Activated CD4-positive, alpha-beta T cell treated with anti-CD3 and anti-CD28 coated beads for 1 hour (primary cell): ENCODE measurements around the gene CCDC197.
A peak's percentile ranks its signal among the peaks of the same experiment; 100 is the strongest.

Source experiments
- DNase-seq: peaks from one replicate; pipeline ENCODE4 v3.0.0-alpha.2; 2020

CCDC197 gene

DNA sequence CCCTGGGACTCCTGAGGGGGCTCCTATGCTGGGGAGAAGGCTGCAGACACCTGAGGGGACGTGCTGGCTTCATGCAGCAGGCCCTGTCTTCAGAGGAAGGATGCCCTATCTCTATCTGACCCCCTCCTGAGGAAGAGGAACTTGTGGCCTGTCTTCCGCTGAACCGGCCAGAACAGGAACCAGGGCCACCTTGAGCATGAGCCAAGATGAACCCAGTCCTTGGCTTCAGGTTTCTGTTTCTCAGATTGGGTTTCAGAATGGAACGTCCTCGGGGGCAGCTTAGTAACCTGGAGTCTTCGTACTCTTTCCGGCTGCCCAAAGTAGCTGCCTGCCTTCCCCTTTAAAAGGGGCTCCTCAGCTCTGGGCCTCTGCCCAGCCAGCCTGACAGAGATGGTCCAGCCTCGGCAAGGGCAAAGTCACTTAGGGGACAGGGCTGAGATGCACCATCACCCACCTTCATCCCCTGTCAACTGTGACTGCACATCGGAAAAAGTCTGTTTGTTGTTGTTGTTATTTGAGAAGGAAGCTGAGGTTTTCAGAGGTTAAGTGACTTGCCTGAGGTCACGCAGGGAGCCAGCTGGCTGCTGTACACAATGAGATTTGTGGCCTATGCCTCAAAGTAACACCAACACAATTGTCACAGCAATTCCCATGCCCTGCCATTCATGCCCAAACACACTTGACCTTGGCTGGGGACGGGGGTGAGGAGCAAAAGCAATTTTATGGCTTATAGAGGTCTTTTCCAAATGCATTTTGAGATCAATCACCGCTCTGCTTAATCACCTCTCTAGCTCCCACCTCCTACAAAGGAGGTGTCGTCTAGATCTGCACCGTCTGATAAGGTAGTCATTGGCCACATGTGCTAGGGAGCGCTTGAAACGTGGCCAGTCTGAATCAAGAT is 34.1 kb upstream of the CCDC197 start:
- no peak for DNase-seq

DNA sequence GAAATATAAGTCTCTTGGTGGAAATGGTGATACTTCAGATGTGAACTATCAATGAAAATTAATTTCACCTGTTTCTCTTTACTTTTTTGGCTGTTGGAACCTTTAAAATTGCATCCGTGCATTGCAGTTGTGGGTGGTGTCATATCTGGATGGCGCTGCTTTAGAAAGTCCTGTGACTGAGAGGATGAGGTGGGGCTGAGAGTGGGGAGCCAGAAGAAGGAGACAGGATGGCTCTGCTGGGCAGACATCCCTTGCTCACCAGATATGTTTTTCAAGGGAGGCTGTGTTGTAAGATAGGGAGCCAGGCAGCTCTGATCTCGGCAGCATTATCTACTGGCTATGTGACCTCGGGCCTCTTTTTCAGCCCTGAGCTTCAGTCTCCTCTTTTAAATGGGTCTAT is 33.4 kb upstream of the CCDC197 start:
- no peak for DNase-seq

DNA sequence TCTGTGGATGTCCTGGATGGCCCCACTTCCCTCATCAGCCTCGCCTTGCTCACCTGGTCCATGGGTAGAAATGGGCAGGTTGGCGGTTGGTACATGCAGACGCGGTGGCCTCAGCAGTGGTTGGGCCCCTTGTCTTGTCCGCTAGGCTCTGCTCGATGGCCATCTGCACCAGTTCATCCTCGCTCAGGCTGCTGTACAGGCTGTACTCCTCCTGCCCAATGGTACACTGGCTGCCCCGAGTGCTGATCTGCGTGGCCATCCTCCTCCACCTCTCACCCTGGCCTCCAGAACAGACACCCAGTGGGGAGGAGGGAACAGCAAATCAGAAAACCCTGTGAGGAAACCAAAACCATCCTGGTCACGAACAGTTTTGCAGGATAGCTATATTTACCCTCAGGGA is 32.8 kb upstream of the CCDC197 start:
- DNase-seq = no peak

DNA sequence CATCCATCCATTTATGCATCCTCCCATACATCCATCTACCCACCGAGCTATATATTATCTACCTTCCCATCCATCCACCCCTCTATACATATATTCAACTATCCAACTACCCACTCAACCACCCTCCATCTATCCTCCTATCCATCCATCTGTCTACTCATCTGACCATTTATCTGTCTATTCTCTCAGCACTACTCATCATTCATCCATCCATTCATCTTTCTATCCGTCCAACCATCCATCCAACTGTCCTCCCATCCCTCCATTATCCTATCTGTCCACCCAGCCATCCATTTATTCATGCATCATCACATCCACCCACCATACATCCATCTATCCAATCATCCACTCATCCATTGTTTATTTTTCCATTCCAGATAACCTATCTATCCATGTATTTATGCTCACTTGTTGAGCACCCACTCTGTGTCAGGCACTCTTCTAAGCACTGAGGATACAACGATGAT is 32.2 kb upstream of the CCDC197 start:
- DNase-seq = no peak

DNA sequence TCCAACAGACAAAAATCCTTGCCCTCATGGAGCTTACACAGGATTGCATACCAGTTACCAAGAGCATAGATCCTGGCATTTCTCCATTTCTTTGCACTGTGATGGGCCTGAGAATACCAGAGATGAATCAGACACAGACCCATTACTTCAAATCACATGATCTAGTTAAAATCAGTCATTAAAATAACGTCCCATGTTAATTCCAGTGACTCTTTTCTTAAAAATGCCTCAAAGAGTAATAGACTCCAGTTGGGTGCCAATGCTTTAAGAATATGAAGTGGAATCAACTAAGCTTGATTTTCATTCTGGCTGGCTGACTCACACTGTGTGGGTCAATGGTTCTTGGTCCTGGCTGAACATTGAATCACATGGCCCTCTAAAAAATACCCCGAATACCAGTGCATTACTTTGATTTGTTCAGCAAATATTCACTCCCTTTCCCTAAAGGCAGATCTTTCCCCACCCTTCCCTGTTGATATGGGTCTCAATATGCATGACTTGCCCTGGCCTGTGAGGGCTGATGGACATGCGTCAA is 31.7 kb upstream of the CCDC197 start:
- DNase-seq = no peak

DNA sequence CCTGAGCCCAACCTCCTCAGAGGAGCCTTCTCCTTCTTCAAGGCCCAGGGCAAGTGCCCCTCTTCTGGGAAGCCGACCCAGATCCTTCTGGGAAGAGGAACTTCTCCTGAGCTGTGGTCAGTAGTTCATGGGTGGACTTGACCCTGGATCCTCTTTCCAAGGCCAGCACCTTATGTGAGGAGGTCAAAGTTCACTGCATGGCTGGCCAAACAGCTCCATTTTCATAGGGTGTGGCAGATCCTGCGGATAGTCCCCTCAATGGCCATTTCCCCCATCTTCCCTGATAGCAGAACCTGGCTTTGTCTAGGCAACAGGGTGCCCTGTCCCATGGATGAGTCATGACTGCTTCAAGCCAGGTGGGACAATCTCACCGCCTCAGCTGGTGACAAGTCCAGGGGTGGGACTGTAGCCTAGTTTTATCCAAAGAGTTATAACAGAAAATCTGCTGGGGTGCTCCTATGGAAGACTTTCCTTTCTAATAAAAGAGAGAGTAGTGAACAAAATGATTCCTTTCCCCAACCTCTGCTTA is 31.1 kb upstream of the CCDC197 start:
- no peak for DNase-seq

DNA sequence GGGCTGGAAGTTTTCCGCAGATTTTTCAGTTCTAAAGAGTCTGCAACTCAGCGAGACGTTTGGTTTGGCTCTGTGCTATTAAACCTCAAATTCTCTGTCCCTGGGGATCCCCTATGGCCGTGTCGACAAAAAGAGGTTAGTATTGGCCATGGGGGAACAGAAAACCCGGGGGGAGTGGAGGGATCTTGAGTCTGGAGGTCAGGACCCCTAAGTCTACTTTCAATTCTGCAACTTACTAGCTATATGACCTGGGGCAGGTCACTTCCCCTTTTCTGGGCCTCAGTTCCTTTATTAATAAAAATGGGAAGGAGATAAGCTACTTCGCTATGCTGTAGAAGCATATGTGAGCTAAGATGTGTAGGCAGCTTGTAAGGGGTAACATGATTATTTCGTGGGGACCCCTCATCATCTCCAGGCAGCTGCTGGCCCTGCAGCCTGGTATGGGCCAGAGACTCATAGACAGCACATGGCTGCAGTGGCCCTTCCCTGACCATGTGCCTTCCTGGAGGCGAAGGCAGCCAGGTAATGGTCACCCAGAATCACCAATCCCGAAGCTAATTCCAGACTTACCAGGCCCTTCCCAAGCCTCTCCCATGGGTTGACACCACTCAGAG is 29.4 kb upstream of the CCDC197 start:
- no peak for DNase-seq

DNA sequence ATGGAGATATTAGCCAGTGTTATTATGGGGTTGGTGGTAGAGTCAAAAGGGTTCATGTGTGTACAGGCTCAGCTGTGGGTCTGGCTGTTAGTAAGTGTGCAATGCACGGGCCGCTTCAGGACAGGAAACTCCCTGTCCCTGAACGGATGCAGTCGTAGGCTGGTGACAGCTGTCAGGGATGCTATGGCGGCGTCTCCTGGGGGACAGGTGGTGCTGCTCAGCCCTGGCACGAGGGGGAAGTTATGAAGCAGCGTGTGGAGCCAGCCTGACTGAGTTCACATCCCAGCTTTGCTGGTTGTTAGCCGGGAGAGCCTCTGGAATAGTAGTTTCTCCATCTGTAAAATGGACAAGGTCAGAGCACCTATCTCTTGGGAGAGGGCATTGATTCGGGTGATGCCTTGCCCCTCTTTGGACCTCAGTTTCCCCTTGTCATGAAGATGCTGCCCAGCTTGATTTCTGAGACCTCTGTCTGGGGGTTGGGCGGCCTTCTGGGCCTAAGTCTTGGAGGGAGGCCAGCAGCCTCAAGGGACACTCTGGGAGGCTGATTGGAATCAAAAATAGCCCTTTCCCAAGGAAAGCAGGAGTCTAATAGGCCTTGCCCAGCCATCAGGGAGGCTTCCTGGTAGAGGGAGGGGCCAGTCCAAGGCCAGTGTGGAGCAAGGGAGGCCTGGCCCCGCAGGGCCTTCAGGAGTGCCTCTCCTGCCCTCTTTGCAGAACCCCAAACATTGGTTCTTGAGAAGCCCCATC is 27.8 kb upstream of the CCDC197 start:
- no peak for DNase-seq

DNA sequence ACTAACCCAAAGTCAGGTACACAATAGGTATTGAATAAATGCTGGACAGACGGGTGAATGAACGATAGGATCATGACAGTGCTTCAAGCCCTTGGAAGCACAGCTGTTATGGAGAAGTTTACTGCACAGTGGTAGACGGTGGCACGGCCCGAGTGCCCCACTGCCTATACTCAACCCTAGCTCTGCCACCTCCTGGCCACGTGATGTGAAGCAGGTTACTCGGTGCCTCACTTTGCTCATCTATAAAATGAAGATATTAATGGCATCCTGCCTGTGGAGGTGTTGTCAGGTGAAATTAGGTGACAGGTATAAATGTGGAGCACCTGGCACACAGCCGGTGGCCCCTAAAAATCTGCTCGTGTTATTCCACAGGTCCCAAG is 26.5 kb upstream of the CCDC197 start:
- peak; percentile 64 for DNase-seq

DNA sequence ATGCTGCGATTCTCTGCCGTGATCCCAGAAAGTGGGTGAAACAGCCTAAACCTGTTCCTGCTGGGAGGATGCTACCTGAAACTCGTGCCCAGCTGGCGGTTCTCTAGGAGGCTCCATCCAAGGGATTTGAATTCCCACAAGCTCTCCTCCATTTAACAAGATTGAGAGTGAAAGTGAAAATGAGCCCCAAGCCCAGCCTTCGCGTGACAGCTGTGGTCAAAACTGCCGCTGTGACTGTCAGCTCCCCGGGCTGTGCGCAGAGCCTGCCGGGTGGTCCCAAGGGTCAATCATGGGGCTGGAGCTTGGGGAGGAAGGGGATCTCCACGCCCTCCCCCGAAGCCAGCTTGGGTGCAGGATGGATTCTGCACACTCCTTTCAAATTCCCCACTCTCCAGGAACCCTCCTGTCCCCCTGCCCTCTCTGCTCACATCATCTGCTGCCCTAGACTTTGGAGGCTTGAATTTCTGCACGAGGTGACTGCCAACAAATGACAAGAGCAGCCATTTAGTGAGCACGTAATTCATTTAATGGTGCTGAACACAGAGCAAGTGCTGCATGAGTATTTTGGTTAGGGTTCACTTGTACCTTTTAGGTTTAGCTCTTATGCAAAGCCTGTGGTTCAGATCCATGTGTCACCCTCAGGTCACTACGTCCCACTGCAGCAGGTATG is 26.0 kb upstream of the CCDC197 start:
- DNase-seq = no peak

DNA sequence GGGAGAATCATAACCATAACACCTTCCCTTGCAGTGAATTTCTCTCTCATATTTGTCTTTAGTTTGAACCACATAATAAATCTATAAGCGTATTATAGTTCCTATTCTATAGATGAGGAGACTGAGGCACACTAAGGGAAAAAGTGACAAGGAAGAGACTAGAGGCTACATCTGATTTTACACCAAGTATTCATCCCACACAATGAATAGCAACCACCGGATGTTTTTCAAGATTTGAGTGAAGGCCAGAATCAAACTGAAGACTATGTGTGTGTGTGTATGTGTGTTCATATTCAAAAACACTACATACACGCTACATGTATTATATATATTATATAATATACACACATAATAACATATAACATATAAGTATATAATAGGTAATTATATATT is 25.5 kb upstream of the CCDC197 start:
- DNase-seq = no peak

DNA sequence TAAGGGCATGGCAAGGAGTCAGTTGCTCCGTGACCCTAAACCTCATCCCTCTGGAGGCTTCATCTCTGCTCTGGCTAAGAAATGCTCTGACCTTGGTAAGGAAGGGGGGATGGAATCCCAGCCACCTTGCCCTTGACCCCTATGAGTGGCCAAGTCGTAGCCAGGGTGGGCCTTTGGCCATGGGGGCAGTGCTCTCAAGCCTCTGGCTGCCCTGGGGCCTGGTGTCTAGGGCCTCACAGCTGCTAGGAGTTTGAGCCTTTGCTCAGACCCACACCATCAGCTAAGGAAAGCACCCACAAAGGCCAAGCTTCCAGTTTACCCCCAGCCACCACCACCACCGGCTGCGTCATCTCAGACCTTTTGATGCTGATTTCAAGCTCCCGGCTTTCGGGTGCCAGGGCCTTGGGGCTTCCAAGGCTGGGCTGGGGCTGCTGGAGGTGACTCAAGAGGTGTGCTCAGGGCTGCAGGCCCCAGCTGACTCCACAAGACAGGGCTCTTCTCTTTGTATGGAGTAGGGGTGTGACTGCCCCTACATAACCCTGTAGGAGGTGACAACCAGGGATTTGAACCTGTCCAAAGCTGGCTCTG is 24.4 kb upstream of the CCDC197 start:
- no peak for DNase-seq

DNA sequence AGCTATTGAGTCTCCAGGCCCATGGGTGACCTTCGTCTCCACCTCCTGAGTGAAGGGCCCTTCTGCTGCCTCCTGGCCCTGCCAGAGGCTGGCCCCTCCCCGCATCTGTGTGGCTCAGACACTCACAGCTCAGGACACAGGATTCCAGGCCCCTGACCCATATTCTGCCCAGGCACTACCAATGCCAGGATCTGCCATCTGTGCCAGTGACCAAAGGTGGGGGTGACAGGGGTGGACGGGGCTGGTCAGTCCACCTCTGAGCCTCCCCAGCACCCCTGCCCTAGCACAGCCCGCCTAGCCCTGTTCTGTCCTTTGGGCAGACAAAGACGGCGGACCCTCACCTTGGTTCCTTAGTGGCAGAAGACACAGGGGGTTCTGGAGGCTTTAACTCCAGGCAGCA is 23.5 kb upstream of the CCDC197 start:
- DNase-seq = no peak

DNA sequence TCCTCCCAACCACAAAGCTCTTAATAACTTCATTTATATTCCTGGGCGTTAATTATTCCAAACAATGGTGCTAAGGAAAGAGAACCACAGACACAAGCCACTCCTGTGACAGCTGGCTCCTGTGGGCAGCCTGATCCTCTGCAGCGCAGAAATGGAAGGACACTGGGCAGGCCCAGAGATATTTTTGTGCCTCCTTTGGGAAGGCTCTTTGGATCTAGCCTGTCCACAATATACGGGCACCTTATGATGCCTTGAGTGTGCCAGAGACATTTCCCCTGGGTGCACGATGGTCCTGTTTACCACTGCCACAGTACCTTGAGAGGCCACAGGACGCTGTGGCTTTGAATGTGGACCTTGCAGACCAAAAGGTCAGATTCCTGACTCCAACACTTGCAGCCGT is 22.8 kb upstream of the CCDC197 start:
- DNase-seq = no peak

DNA sequence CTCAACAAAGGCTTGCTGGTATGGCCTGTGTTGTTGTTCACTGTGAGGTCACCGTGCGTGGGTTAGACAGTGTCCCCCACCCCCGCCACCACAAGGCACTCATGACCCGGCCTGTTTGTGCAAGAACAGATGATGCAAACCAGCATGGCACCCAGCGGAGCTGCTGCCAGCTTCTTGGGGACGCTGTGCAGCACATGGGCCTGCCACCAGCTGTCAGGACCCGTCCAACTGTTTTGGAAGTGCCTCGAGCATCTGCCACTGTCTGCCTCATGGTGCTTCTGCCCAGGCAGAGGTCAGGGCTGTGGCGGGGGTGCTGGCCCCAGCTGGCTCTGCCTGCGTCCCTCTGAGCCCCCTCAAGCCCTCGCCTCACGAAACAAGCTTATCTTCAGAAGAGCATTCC is 22.3 kb upstream of the CCDC197 start:
- DNase-seq = no peak

DNA sequence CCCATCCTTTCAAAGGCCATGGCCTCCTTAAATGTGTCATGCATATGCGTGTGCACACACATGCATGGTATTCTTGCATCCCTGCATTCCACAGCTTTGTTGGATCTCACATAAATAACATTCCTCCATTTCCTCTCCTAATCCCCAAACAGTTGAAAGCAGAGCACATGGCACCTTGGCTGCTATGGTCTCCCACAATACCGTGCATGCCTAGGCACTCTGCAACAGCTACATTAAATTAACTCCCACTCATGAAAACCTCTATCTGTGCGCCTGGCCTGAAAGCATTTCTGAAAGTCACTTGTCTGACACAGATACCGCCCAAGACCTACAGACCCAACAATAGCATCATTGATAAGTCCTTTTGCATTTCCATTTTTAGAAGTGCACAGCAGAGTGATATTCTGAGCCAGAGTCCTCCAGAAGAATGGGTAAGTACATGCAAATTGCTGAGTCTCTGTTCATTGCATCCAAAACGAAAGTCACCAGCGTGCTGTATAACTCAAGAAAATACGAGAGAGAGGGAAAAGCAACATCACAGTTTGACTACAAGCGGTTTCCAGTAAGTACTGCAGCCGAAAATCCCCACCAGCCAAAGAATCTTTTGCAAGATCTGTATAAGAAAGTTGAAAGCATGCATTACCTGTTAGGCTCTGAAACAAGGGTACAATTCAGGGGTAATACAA is 21.2 kb upstream of the CCDC197 start:
- DNase-seq = no peak

DNA sequence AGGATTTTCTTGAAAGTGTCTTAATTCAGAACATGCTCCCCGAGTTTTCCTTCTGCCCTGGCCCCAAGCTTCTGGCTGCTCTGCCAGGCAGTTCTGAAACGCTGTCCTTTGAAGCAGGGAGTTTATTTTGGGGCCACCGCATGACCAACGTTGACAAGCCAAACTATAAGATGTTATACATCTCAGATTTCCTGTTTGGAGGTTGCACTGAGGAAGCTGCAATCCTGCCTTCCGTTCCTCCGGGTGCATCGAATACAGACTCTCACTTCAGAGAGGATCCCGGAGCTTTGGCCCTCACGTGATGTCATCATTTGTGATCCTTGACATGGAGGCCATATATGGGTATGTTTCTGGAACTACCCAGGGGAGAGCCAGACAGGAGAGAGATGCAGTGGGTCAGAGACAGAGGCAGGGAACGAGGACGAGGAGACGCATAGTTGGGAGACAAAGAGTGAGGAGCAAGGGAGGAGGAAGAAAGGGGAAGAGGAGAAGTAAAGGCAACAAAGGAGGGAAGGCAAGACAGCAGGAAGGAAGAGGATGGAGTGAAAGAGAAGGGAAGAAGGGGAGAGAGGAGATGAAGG is 20.5 kb upstream of the CCDC197 start, which contains the start of gene ASB2:
Gene ASB2, minus strand, starts transcription at position 94 of the 581 bp plus-strand sequence. CDS start 12,031 bp downstream, outside the sequence.
- no peak for DNase-seq

DNA sequence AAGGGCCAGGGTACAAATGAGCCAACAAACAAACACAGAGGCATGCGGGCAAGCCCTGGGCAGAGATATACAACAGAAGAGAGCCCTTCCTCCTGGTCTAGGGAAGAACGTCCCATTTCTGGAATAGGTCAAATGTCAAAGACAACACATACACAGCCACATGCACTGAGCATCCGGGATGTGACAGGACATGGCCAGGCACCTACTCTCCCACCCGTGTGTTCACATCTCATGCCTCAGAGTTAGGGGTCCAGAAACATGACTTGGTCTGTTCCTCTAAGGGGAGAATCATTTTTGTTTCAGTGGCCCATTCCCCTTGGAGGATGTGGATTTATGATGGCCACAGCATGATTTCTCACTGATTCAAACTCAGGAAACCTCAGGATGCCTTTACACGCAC is 19.9 kb upstream of the CCDC197 start:
- no peak for DNase-seq

DNA sequence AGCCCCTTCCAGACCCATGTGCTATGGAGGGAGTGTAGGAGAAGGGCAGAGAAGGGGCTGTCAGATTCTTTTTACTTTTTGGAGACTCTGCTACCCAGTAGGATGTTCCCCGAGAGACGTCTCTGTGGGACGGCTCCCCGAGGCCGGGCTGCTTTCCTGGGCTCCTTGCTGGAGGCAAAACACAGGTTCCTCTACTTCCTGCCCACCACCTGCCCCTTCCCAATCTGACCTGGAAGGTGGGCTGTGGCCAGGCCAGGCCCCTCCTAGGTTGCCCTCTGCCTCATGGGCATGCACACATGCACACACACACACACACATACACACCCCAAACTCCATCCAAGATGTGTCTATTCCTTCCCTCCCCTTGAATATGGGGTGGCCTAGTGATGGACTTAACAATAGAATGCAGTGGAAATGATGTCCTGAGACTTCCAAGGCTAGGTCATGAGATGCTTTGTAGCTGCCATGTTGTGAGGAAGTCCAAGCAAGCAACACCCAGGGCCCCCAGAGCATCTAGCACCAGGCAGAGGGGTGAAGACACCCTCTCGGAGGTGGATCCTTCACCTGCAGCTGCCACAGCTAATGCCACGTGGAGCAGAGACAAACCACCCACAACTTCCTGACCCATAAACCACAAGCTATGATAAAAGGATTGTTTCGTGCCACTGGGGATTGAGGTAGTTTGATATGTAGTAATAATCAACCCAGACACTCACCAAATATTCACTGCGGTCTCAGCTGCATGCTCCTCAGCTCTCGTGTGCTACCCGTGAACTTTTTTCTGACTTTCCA is 19.1 kb upstream of the CCDC197 start:
- peak; percentile 54 for DNase-seq

DNA sequence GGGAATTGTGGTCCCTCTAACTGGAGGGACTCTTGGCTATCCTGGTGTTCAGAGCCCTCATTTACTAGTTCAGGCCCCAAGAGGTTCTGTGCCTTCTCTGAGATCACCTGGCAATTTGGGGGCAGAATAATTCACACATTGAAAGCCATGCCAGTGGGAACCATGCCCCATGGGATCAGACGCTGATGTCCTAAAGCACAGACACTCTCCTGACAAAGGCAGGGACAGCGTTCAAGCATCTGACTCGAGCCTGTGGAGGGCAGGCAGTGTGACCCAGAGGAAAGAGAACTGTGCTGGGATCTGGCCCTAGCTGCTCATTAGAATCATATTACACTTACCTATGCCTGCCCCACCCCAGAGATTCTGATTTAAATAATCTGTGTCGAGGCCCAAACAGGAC is 18.4 kb upstream of the CCDC197 start:
- no peak for DNase-seq
